Measurements from ENCODE around the gene ITGAE.

ITGAE gene

GRCh38 chr17:3759597-3760216 lies 41.3 kb downstream of the ITGAE start:
- Histone ChIP-seq H3K4me2 (ENCODE audit: low read length) (no peak overlapping the region), H3K36me3 (ENCODE audit: control insufficient read depth, insufficient read depth, low read length) (no peaks in the 10 kb centered on the region), H2AFZ (no peak overlapping the region), H3K9ac (no peak overlapping the region), H3K27me3 (ENCODE audit: control insufficient read depth, insufficient read depth, low read length) (no peaks in the 10 kb centered on the region), H3K79me2 (no peaks in the 10 kb centered on the region), H3K4me3 (ENCODE audit: low read depth, low read length) (no peak overlapping the region), H3K4me1 (peaks cover 3% of the 10 kb centered on the region), H3K9me3 (ENCODE audit: control insufficient read depth, low read length) (no peaks in the 10 kb centered on the region), H3K27ac (no peak overlapping the region)
- TF ChIP-seq, protein P1, sequence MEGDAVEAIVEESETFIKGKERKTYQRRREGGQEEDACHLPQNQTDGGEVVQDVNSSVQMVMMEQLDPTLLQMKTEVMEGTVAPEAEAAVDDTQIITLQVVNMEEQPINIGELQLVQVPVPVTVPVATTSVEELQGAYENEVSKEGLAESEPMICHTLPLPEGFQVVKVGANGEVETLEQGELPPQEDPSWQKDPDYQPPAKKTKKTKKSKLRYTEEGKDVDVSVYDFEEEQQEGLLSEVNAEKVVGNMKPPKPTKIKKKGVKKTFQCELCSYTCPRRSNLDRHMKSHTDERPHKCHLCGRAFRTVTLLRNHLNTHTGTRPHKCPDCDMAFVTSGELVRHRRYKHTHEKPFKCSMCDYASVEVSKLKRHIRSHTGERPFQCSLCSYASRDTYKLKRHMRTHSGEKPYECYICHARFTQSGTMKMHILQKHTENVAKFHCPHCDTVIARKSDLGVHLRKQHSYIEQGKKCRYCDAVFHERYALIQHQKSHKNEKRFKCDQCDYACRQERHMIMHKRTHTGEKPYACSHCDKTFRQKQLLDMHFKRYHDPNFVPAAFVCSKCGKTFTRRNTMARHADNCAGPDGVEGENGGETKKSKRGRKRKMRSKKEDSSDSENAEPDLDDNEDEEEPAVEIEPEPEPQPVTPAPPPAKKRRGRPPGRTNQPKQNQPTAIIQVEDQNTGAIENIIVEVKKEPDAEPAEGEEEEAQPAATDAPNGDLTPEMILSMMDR (IDR thresholded peaks at IDR 0.05): no peak

DNA sequence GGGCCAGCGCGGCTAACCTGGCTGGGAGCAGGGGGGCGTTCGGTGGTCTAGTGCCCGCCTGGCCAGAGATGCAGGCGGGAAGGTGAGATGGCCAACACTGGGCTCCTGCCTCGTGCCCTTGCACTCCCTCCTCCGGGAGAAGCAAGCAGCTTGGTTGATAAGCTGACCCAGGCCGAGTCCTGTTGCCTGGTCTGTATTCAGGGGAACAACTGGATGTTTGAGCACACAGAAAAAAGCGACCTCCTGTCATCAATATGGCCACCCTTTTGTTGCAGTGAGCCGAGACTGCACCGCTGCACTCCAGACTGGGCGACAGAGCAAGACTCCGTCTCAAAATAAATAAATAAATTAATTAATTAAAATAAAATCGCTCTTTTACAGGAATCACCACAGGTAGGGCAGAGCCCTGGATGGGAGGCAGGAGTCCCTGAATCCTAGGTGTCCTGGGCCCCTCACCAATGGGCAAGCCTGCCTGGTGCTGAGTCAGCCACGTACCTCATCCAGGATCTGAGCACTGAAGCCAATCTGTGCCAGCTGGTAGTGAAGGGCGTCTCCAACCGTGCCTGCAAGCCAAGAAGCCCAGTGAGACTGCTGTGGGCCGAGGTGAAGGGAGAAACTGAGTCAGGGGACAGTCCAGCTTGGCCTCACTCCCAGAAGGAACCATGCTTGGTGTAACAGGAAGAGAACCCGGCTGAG lies 45.5 kb downstream of the ITGAE start:
- H3K9ac ChIP-seq: peak overlapping the region; percentile 53
- no peaks in the 10 kb centered on the region for H3K9me3 ChIP-seq (ENCODE audit: control insufficient read depth, low read length)
- peaks cover 3% of the 10 kb centered on the region for H3K4me1 ChIP-seq
- H3K27me3 ChIP-seq (ENCODE audit: control insufficient read depth, insufficient read depth, low read length): no peaks in the 10 kb centered on the region
- H3K27ac ChIP-seq: peak overlapping the region; percentile 63
- H2AFZ ChIP-seq: peak overlapping the region; percentile 99
- peak overlapping the region; percentile 88 for H3K4me3 ChIP-seq (ENCODE audit: low read depth, low read length)
- TF ChIP-seq, protein P1 (IDR thresholded peaks at IDR 0.05): no peak
- no peaks in the 10 kb centered on the region for H3K79me2 ChIP-seq
- no peaks in the 10 kb centered on the region for H3K36me3 ChIP-seq (ENCODE audit: control insufficient read depth, insufficient read depth, low read length)
- H3K4me2 ChIP-seq (ENCODE audit: low read length): peak overlapping the region; percentile 93

- Histone ChIP-seq H3K9ac (peak overlapping the region; percentile 53), H3K79me2 (no peaks in the 10 kb centered on the region), H3K4me3 (ENCODE audit: low read depth, low read length) (peak overlapping the region; percentile 88), H3K4me1 (peaks cover 3% of the 10 kb centered on the region), H3K27ac (peak overlapping the region; percentile 63), H3K36me3 (ENCODE audit: control insufficient read depth, insufficient read depth, low read length) (no peaks in the 10 kb centered on the region), H2AFZ (peak overlapping the region; percentile 99), H3K4me2 (ENCODE audit: low read length) (peak overlapping the region; percentile 93), H3K9me3 (ENCODE audit: control insufficient read depth, low read length) (no peaks in the 10 kb centered on the region), H3K27me3 (ENCODE audit: control insufficient read depth, insufficient read depth, low read length) (no peaks in the 10 kb centered on the region)
- TF ChIP-seq, protein P1 (IDR thresholded peaks at IDR 0.05): no peak
These were observed 46.3 kb downstream of the ITGAE start for GRCh38 chr17:3754458-3755334.

GRCh38 chr17:3754066-3754457 lies 46.9 kb downstream of the ITGAE start:
- no peaks in the 10 kb centered on the region for H3K27me3 ChIP-seq (ENCODE audit: control insufficient read depth, insufficient read depth, low read length)
- H3K9ac ChIP-seq: no peak overlapping the region
- H3K27ac ChIP-seq: peak overlapping the region; percentile 24
- H2AFZ ChIP-seq: peak overlapping the region; percentile 48
- TF ChIP-seq, protein P1 (IDR thresholded peaks at IDR 0.05): no peak
- peaks cover 3% of the 10 kb centered on the region for H3K4me1 ChIP-seq
- H3K4me2 ChIP-seq (ENCODE audit: low read length): no peak overlapping the region
- H3K36me3 ChIP-seq (ENCODE audit: control insufficient read depth, insufficient read depth, low read length): no peaks in the 10 kb centered on the region
- H3K4me3 ChIP-seq (ENCODE audit: low read depth, low read length): no peak overlapping the region
- no peaks in the 10 kb centered on the region for H3K9me3 ChIP-seq (ENCODE audit: control insufficient read depth, low read length)
- H3K79me2 ChIP-seq: no peaks in the 10 kb centered on the region
